GM12874 (cell line): ENCODE measurements around the gene PNP.

Experiments used
- CTCF ChIP-seq: IDR thresholded peaks from 2 replicates; pipeline ENCODE4 v1.5.1; 2011; ENCODE audit warnings: low read depth, mild to moderate bottlenecking, control low read depth, low read length, moderate library complexity; ENCODE audit not compliant: insufficient read depth

Gene PNP

DNA sequence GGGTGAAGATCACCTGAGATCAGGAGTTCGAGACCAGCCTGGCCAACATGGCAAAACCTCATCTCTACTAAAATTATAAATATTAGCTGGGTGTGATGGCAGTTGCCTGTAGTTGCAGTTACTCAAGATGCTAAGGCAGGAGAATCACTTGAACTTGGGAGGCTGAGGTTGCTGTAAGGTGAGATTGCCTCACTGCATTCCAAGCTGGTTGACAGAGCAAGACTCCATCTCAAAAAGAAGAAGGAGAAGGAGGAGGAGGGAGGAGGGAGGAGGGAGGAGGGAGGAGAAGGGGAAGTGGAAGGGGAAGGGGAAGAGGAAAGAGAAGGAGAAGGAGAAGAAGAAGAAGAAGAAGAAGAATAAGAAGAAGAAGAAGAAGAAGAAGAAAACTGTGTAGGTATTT, 53.1 kb downstream of the PNP start:
- TF ChIP-seq CTCF = no peak

GRCh38 chr14:20524027-20524426, 54.8 kb downstream of the PNP start:
- TF ChIP-seq CTCF = no peak
